ENCODE measurements around the gene SPAG6.

SPAG6 gene

GRCh38 chr10:22332116-22332692, 13.1 kb upstream of the SPAG6 start:
- TF ChIP-seq CTCF (conservative IDR thresholded peaks at IDR 0.05) = no peak
- no peak for TF ChIP-seq ZFX (IDR thresholded peaks at IDR 0.05)
- no peak overlapping the region for H3K27ac ChIP-seq

- no peak overlapping the region for H3K27ac ChIP-seq
- TF ChIP-seq CTCF (conservative IDR thresholded peaks at IDR 0.05) (no peak), ZFX (IDR thresholded peaks at IDR 0.05) (no peak)
Measured at GRCh38 chr10:22333167-22333974, 11.9 kb upstream of the SPAG6 start.

- H3K27ac ChIP-seq = no peak overlapping the region
Measured at GRCh38 chr10:22333975-22334282, 11.4 kb upstream of the SPAG6 start.

GRCh38 chr10:22334414-22335172, 10.7 kb upstream of the SPAG6 start:
- H3K27ac ChIP-seq = no peak overlapping the region

More at GRCh38 chr10:22333975-22334282, 11.4 kb upstream of the SPAG6 start:
- TF ChIP-seq CTCF (conservative IDR thresholded peaks at IDR 0.05) (no peak), ZFX (IDR thresholded peaks at IDR 0.05) (no peak)

GRCh38 chr10:22335173-22335933, 9.9 kb upstream of the SPAG6 start:
- no peak overlapping the region for H3K27ac ChIP-seq
- TF ChIP-seq ZFX (IDR thresholded peaks at IDR 0.05) (no peak), CTCF (conservative IDR thresholded peaks at IDR 0.05) (no peak)

More at GRCh38 chr10:22334414-22335172, 10.7 kb upstream of the SPAG6 start:
- TF ChIP-seq CTCF (conservative IDR thresholded peaks at IDR 0.05) (no peak), ZFX (IDR thresholded peaks at IDR 0.05) (no peak)

GRCh38 chr10:22338185-22338900, 7.0 kb upstream of the SPAG6 start:
- no peak for TF ChIP-seq CTCF (conservative IDR thresholded peaks at IDR 0.05)
- TF ChIP-seq ZFX (IDR thresholded peaks at IDR 0.05) = no peak
- H3K27ac ChIP-seq = no peak overlapping the region
